HEK293 (cell line): ENCODE measurements around the gene HOATZ.

Experiments
- CTCF ChIA-PET: fragments of 350-600 bp; formaldehyde crosslinking; extraction: SDS; loops from one replicate; lab custom pipeline; 2021; ENCODE audit warnings: antibody characterized with exemption; lab: Yijun Ruan, JAX
- POLR2A ChIA-PET: fragments of 300-600 bp; formaldehyde crosslinking; extraction: SDS; loops from one replicate; lab custom pipeline; 2020; ENCODE audit warnings: antibody characterized with exemption, inconsistent platforms; lab: Yijun Ruan, JAX
- H3K27ac ChIP-seq: fragments of 200-500 bp; sonication (Bioruptor generic); 2 replicates; pipeline ENCODE4 v1.5.1; 2014; ENCODE audit warnings: low read depth, low read length, control low read depth, inconsistent platforms; ENCODE audit errors: extremely low read depth
- H3K36me3 ChIP-seq, 2 experiments: fragments of 200-500 bp in 1 of 2; sonication (Bioruptor generic) in 1 of 2; 1 replicate in 1 of 2; 2 replicates in 1 of 2; pipeline ENCODE4 v1.5.1; 2014 to 2017; ENCODE audit warnings: inconsistent platforms in 2 of 2, low read length in 2 of 2; ENCODE audit not compliant: control insufficient read depth in 2 of 2, insufficient read depth in 1 of 2
- H3K4me1 ChIP-seq: fragments of 200-500 bp; sonication (Bioruptor generic); 2 replicates; pipeline ENCODE4 v1.5.1; 2014; ENCODE audit warnings: mild to moderate bottlenecking, low read length, inconsistent platforms; ENCODE audit not compliant: control insufficient read depth, insufficient read depth
- H3K4me3 ChIP-seq: 2 replicates; pipeline ENCODE4 v1.5.1; 2011; ENCODE audit warnings: low read depth, mild to moderate bottlenecking, control low read depth, low read length, moderate library complexity
- H3K9me3 ChIP-seq: fragments of 200-500 bp; sonication (Bioruptor generic); 2 replicates; pipeline ENCODE4 v1.5.1; 2014; ENCODE audit warnings: low read depth, low read length, inconsistent platforms; ENCODE audit not compliant: control insufficient read depth, insufficient read depth
- BCL6B ChIP-seq: fragments of 450-650 bp; formaldehyde crosslinking; IDR thresholded peaks from 2 replicates; pipeline ENCODE4 v1.5.1; 2017; ENCODE audit warnings: missing biosample characterization, missing genetic modification characterization
- EGR2 ChIP-seq: fragments of 450-650 bp; formaldehyde crosslinking; IDR thresholded peaks from 2 replicates; pipeline ENCODE4 v1.5.1; 2016; ENCODE audit warnings: low read depth, missing biosample characterization, missing genetic modification characterization
- GLI2 ChIP-seq: fragments of 450-650 bp; formaldehyde crosslinking; IDR thresholded peaks from 2 replicates; pipeline ENCODE4; 2017; ENCODE audit warnings: missing biosample characterization, missing genetic modification characterization, low read depth, borderline replicate concordance
- KLF9 ChIP-seq: fragments of 450-650 bp; formaldehyde crosslinking; IDR thresholded peaks from 2 replicates; pipeline ENCODE4 v1.5.1; 2016; ENCODE audit warnings: missing biosample characterization, missing genetic modification characterization, low read depth
- OSR2 ChIP-seq: fragments of 450-650 bp; formaldehyde crosslinking; IDR thresholded peaks from 2 replicates; pipeline ENCODE4 v1.5.1; 2016; ENCODE audit warnings: missing biosample characterization, missing genetic modification characterization
- PATZ1 ChIP-seq: fragments of 450-650 bp; formaldehyde crosslinking; IDR thresholded peaks from 2 replicates; pipeline ENCODE4 v1.5.1; 2016; ENCODE audit warnings: missing biosample characterization, missing genetic modification characterization
- PRDM10 ChIP-seq: fragments of 450-650 bp; formaldehyde crosslinking; IDR thresholded peaks from 2 replicates; pipeline ENCODE4 v1.5.1; 2016; ENCODE audit warnings: missing biosample characterization, missing genetic modification characterization
- SALL2 ChIP-seq: fragments of 450-650 bp; formaldehyde crosslinking; IDR thresholded peaks from 2 replicates; pipeline ENCODE4 v1.5.0; 2017; ENCODE audit warnings: missing biosample characterization, mild to moderate bottlenecking, missing genetic modification characterization, borderline replicate concordance
- ZBTB17 ChIP-seq: fragments of 450-650 bp; formaldehyde crosslinking; IDR thresholded peaks from 2 replicates; pipeline ENCODE4 v1.5.1; 2016; ENCODE audit warnings: missing biosample characterization, missing genetic modification characterization
- ZEB2 ChIP-seq: fragments of 450-650 bp; formaldehyde crosslinking; IDR thresholded peaks from 2 replicates; pipeline ENCODE4 v1.5.1; 2016; ENCODE audit warnings: missing biosample characterization, missing genetic modification characterization
- ZNF175 ChIP-seq: fragments of 450-650 bp; formaldehyde crosslinking; IDR thresholded peaks from 2 replicates; pipeline ENCODE4 v1.5.1; 2016; ENCODE audit warnings: missing biosample characterization, missing genetic modification characterization
- ZNF26 ChIP-seq: fragments of 450-650 bp; formaldehyde crosslinking; IDR thresholded peaks from 2 replicates; pipeline ENCODE4 v1.5.1; 2016; ENCODE audit warnings: missing biosample characterization, missing genetic modification characterization
- ZNF292 ChIP-seq: fragments of 450-650 bp; formaldehyde crosslinking; IDR thresholded peaks from 2 replicates; pipeline ENCODE4 v1.5.1; 2016; ENCODE audit warnings: low read depth, missing biosample characterization, missing genetic modification characterization, borderline replicate concordance
- ZNF311 ChIP-seq: fragments of 450-650 bp; formaldehyde crosslinking; IDR thresholded peaks from 2 replicates; pipeline ENCODE4 v1.5.1; 2017; ENCODE audit warnings: missing biosample characterization, missing genetic modification characterization, borderline replicate concordance
- ZNF404 ChIP-seq: fragments of 450-650 bp; formaldehyde crosslinking; IDR thresholded peaks from 2 replicates; pipeline ENCODE4 v1.5.1; 2017; ENCODE audit warnings: missing biosample characterization, missing genetic modification characterization
- ZNF423 ChIP-seq: fragments of 450-650 bp; formaldehyde crosslinking; IDR thresholded peaks from 2 replicates; pipeline ENCODE4 v1.5.1; 2016; ENCODE audit warnings: missing biosample characterization, missing genetic modification characterization
- ZNF473 ChIP-seq: fragments of 450-650 bp; formaldehyde crosslinking; IDR thresholded peaks from 2 replicates; pipeline ENCODE4 v1.5.1; 2017; ENCODE audit warnings: missing biosample characterization, missing genetic modification characterization
- ZNF514 ChIP-seq: fragments of 450-650 bp; formaldehyde crosslinking; IDR thresholded peaks from 2 replicates; pipeline ENCODE4 v1.5.1; 2016; ENCODE audit warnings: missing biosample characterization, missing genetic modification characterization
- ZNF596 ChIP-seq: fragments of 450-650 bp; IDR thresholded peaks from 2 replicates; pipeline ENCODE4 v1.5.0; 2018; ENCODE audit warnings: missing biosample characterization, mild to moderate bottlenecking, missing genetic modification characterization, moderate library complexity
- ZNF623 ChIP-seq: fragments of 450-650 bp; formaldehyde crosslinking; IDR thresholded peaks from 2 replicates; pipeline ENCODE4 v1.5.1; 2016; ENCODE audit warnings: missing biosample characterization, missing genetic modification characterization
- ZNF670 ChIP-seq: fragments of 450-650 bp; formaldehyde crosslinking; IDR thresholded peaks from 2 replicates; pipeline ENCODE4 v1.5.1; 2016; ENCODE audit warnings: missing biosample characterization, missing genetic modification characterization, low read depth
- ZNF791 ChIP-seq: fragments of 450-650 bp; formaldehyde crosslinking; IDR thresholded peaks from 2 replicates; pipeline ENCODE4 v1.5.1; 2016; ENCODE audit warnings: missing biosample characterization, missing genetic modification characterization
- ZNF830 ChIP-seq: fragments of 450-650 bp; IDR thresholded peaks from 2 replicates; pipeline ENCODE4 v1.5.0; 2018; ENCODE audit warnings: missing biosample characterization, missing genetic modification characterization, low read depth, mild to moderate bottlenecking, moderate library complexity
- TF ChIP-seq, protein P1 (sequence below): fragments of 450-650 bp; formaldehyde crosslinking; IDR thresholded peaks from 2 replicates; pipeline ENCODE4 v1.5.1; 2016; ENCODE audit warnings: missing biosample characterization, missing genetic modification characterization, low read depth

The HOATZ gene

DNA sequence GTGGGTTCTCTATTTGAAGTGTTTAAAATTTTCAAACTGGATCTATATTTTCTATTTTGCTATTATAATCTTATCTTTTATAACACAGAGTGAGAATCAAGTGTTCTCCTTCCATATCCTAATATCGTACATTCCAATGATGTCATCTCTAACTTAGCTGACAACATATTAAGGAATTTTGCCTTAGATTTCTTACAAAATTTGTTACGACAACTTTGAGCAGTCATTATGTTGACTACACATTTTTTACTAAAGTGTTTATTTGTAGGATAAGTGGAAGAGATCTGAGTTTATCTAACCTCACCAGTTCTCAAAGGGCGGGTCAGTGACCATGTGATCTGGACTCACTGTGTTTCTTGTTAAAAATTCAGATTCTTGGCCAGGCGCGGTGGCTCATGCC is 15.1 kb upstream of the HOATZ start (continued):
- no peak for TF ChIP-seq BCL6B (tag by site-specific recombination)

- Histone ChIP-seq H3K9me3 (no peaks in the 10 kb centered on the region), H3K4me1 (no peaks in the 10 kb centered on the region), H3K27ac (no peak overlapping the region), H3K36me3 (no peaks in the 10 kb centered on the region), H3K4me3 (no peak overlapping the region)
- POLR2A ChIA-PET, result no interaction called here
- CTCF ChIA-PET, result interaction anchor here (0.7 to 0.8 kb wide), 2 partner anchors 44 to 1308 kb away, joined by 3 to 4 read pairs; no protein-coding TSS in a partner anchor
- TF ChIP-seq PATZ1 (tag by site-specific recombination) (no peak), SALL2 (no peak), ZEB2 (tag by site-specific recombination) (no peak), ZNF311 (tag by site-specific recombination) (no peak), ZNF514 (tag by site-specific recombination) (no peak), ZNF473 (tag by site-specific recombination) (no peak), OSR2 (tag by site-specific recombination) (no peak), GLI2 (tag by site-specific recombination) (no peak), PRDM10 (no peak), ZNF175 (tag by site-specific recombination) (no peak), ZNF423 (tag by site-specific recombination) (no peak), EGR2 (no peak), ZBTB17 (tag by site-specific recombination) (no peak)
These were observed 14.1 kb upstream of the HOATZ start for GRCh38 chr11:111500481-111500880.

- no peaks in the 10 kb centered on the region for H3K9me3 ChIP-seq
- CTCF ChIA-PET, result no interaction called here
- POLR2A ChIA-PET, result no interaction called here
- TF ChIP-seq ZNF596 (tag by site-specific recombination), result no peak
- TF ChIP-seq, protein P1, sequence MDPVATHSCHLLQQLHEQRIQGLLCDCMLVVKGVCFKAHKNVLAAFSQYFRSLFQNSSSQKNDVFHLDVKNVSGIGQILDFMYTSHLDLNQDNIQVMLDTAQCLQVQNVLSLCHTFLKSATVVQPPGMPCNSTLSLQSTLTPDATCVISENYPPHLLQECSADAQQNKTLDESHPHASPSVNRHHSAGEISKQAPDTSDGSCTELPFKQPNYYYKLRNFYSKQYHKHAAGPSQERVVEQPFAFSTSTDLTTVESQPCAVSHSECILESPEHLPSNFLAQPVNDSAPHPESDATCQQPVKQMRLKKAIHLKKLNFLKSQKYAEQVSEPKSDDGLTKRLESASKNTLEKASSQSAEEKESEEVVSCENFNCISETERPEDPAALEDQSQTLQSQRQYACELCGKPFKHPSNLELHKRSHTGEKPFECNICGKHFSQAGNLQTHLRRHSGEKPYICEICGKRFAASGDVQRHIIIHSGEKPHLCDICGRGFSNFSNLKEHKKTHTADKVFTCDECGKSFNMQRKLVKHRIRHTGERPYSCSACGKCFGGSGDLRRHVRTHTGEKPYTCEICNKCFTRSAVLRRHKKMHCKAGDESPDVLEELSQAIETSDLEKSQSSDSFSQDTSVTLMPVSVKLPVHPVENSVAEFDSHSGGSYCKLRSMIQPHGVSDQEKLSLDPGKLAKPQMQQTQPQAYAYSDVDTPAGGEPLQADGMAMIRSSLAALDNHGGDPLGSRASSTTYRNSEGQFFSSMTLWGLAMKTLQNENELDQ (tag by site-specific recombination), result no peak
- TF ChIP-seq ZNF292, result no peak
- no peak for TF ChIP-seq ZNF791 (tag by site-specific recombination)
- TF ChIP-seq ZNF404 (tag by site-specific recombination), result no peak
- TF ChIP-seq KLF9 (tag by site-specific recombination), result no peak
- TF ChIP-seq ZNF26 (tag by site-specific recombination), result no peak
- TF ChIP-seq ZNF423 (tag by site-specific recombination), result no peak
- no peak for TF ChIP-seq ZNF830
- no peak for TF ChIP-seq ZNF623
- no peak for TF ChIP-seq ZNF670 (tag by site-specific recombination)
These were observed 12.0 kb upstream of the HOATZ start for GRCh38 chr11:111502611-111503010.

More at GRCh38 chr11:111502611-111503010, 12.0 kb upstream of the HOATZ start:
- H3K4me1 ChIP-seq, result no peaks in the 10 kb centered on the region
- H3K27ac ChIP-seq, result no peak overlapping the region
- H3K4me3 ChIP-seq, result no peak overlapping the region
- no peaks in the 10 kb centered on the region for H3K36me3 ChIP-seq
